HFFc6 (cell line): ENCODE measurements around the gene CCDC40. TPM values are rescaled to one million over a fixed set of nuclear protein-coding genes. Genes with fewer than 3 reads are reported as not detected.

Source experiments
- DNase-seq: peaks from one replicate; pipeline ENCODE4 v3.0.0-alpha.2; 2018
- H3K27ac Mint-ChIP-seq: 2 replicates; pipeline ENCODE4 v1.8.0; 2020; ENCODE audit warnings: mild to moderate bottlenecking, mixed read lengths
- H3K27me3 Mint-ChIP-seq: 2 replicates; pipeline ENCODE4 v1.8.0; 2021; ENCODE audit warnings: mild to moderate bottlenecking, moderate library complexity, mixed read lengths; ENCODE audit not compliant: insufficient read depth
- H3K36me3 Mint-ChIP-seq: 2 replicates; pipeline ENCODE4 v1.8.0; 2021; ENCODE audit warnings: low read depth, mixed read lengths
- H3K4me1 Mint-ChIP-seq: 2 replicates; pipeline ENCODE4 v1.8.0; 2020; ENCODE audit warnings: low read depth, mixed read lengths
- H3K4me3 Mint-ChIP-seq: 2 replicates; pipeline ENCODE4 v1.8.0; 2020; ENCODE audit warnings: mild to moderate bottlenecking, moderate library complexity, mixed read lengths
- H3K9me3 Mint-ChIP-seq: 2 replicates; pipeline ENCODE4 v1.8.0; 2020; ENCODE audit warnings: mild to moderate bottlenecking, mixed read lengths
- total RNA-seq, 6 experiments: library from RNA; stranded (reverse); fragmentation: NEBNext Ultra II Directional; extraction: Animal tissue kit (Norgen Biotek cat#: 25700); gene quantifications; 2 replicates in 1 of 6; 3 replicates in 5 of 6; pipeline ENCODE4 v1.2.3, GENCODE V29; 2021
- TF ChIP-seq, protein P1 (sequence below): fragments of 200-600 bp; sonication (generic); IDR thresholded peaks from 2 replicates; pipeline ENCODE4 v1.5.0; 2021; ENCODE audit warnings: antibody characterized with exemption, mild to moderate bottlenecking

CCDC40 gene
- total RNA-seq, 6 experiments from 2014 or later: 1.7 to 3.2 (median 2.1) TPM

DNA sequence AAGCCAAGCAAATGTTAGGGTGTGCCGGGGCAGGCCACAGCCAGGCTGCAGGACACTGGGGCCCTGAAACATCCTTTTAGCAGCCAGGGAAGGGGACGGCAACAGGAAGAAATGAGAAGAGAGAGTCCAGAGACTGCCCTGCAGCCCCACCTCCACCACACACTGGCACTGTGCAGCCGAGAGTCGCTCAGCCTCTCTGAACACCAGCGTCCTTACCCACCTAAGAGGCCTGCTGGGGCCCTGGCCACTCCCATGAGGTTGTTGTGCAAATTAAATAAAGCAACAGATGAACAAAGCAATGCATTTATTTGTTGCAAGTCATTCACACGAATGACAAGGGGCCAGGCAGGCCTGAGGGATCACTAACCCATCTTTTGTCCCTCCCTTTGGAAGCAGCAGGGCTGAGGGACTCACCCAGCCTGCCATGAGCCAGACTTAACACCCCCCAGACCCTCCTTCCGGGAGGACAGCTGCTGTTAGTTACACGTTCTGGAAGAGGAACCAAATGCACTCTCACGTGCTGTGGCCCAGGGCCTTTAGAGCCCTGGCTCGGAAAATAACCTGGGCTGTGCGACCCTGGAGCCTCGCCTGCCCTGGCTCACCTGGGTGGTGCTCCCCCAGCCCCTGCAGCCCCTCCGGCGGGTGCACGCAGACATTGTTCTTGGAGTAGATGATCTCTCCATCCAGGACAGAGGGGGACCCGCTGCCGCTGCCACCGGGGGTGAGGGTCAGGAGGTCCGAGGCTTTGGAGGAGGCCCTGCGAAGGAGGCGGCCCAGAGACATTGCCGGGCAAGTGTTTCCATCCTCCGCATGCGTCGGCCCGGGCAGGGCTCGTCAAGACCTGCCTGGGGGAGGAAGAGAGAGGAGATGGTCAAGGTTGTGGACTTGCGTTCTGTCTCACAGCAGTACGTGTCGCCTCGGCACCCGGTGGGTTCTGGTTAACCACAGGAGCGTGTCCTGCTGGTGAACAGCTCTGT is 23.4 kb upstream of the CCDC40 start:
- TF ChIP-seq, protein P1, sequence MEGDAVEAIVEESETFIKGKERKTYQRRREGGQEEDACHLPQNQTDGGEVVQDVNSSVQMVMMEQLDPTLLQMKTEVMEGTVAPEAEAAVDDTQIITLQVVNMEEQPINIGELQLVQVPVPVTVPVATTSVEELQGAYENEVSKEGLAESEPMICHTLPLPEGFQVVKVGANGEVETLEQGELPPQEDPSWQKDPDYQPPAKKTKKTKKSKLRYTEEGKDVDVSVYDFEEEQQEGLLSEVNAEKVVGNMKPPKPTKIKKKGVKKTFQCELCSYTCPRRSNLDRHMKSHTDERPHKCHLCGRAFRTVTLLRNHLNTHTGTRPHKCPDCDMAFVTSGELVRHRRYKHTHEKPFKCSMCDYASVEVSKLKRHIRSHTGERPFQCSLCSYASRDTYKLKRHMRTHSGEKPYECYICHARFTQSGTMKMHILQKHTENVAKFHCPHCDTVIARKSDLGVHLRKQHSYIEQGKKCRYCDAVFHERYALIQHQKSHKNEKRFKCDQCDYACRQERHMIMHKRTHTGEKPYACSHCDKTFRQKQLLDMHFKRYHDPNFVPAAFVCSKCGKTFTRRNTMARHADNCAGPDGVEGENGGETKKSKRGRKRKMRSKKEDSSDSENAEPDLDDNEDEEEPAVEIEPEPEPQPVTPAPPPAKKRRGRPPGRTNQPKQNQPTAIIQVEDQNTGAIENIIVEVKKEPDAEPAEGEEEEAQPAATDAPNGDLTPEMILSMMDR: no peak
- no peak overlapping the region for H3K27ac Mint-ChIP-seq
- no peak overlapping the region for H3K4me3 Mint-ChIP-seq
- H3K36me3 Mint-ChIP-seq: peaks cover 10% of the 10 kb centered on the region
- no peak for DNase-seq
- H3K4me1 Mint-ChIP-seq: 0 out of 2 replicates have a peak, but pooled peaks cover 4% of the 10 kb centered on the region
- no peaks in the 10 kb centered on the region for H3K27me3 Mint-ChIP-seq
- H3K9me3 Mint-ChIP-seq: peaks cover 7% of the 10 kb centered on the region

DNA sequence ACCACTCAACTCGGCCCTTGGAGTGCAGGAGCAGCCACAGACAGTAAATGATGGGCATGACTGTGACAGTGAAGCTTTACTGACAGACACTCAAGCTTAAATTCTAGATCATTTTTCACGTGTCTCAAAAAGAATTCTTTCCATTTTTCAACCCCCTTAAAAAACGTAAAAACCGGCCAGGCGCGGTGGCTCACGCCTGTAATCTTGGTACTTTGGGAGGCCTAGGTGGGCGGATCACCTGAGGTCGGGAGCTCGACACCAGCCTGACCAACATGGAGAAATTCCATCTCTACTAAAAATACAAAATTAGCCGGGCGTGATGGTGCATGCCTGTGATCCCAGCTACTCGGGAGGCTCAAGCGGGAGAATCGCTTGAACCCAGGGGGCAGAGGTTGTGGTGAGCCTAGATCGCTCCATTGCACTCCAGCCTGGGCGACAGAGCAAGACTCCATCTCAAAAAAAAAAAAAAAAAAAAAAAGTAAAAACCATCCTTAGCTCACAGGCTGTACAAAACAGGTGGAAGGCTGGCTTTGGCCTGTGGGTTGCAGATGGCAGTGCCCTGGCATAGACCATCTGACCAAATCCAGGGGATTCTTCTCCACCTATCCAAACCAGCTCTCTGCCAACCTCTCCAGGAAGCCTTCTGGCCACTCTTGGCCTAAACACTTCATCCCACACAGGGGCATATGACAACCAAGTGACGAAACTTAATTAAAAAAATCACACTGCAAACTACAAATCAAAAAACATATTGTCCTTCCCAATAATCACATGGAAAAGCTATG is 19.0 kb upstream of the CCDC40 start:
- Mint-ChIP-seq H3K4me1 (no peaks in the 10 kb centered on the region), H3K4me3 (no peak overlapping the region), H3K36me3 (peaks cover 10% of the 10 kb centered on the region), H3K9me3 (peaks cover 7% of the 10 kb centered on the region), H3K27ac (no peak overlapping the region), H3K27me3 (no peaks in the 10 kb centered on the region)
- TF ChIP-seq, protein P1: no peak
- DNase-seq: no peak

DNA sequence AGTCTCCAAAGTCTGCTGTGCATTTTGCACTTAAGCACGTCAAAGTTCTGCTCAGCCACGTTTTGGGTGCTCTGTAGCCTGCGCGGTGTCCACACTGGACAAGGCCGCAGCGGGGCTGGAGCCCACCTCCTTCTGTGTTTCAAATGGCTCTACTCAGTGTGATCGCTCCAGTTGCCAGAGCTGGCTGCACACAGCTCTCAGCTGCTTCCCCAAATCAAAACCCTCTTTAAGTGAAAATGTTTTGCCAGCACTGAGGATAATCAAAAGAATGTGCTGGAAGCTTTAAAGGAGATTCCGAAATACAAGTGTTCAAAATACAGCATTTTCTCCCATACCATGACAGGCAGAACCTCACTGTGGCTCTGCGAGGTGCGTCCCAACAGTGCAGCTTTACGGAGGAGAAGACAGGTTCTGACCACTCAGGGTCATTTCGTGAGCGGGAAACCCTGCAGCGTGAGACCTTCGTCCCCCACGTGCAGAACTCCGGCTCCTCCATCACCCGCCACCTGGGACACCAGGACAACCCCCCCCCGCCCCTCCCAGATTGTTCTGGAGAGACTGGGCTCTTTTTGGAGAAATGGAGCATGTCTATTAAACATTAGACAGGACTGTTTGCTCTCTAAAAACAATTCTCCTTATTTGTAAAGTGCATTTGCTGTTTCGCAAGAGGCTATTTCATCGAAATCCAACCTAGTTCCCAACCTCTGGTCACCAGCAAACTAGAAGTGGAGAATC is 17.4 kb upstream of the CCDC40 start:
- H3K9me3 Mint-ChIP-seq: peaks cover 7% of the 10 kb centered on the region
- H3K27ac Mint-ChIP-seq: no peak overlapping the region
- TF ChIP-seq, protein P1: no peak
- H3K4me1 Mint-ChIP-seq: no peaks in the 10 kb centered on the region
- H3K4me3 Mint-ChIP-seq: no peak overlapping the region
- no peaks in the 10 kb centered on the region for H3K27me3 Mint-ChIP-seq
- no peak for DNase-seq
- H3K36me3 Mint-ChIP-seq: peaks cover 10% of the 10 kb centered on the region

DNA sequence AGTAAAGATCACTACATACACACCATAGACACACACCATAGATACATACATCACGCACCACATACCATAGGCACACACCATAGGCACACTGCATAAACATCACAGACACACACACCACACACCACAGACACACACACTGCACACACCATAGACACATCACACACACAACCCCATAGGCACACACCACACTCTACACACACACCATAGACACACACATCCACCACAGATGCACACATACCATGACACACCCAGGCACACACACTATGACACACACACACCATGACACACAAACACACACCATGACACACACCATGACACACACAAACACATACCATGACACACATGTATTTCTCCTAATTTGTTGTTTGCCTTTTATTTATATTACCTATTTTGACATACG is 14.8 kb upstream of the CCDC40 start:
- Mint-ChIP-seq H3K36me3 (no peaks in the 10 kb centered on the region), H3K4me1 (no peaks in the 10 kb centered on the region), H3K27ac (no peak overlapping the region), H3K9me3 (no peaks in the 10 kb centered on the region), H3K27me3 (no peaks in the 10 kb centered on the region), H3K4me3 (no peak overlapping the region)
- no peak for DNase-seq
- TF ChIP-seq, protein P1: no peak

DNA sequence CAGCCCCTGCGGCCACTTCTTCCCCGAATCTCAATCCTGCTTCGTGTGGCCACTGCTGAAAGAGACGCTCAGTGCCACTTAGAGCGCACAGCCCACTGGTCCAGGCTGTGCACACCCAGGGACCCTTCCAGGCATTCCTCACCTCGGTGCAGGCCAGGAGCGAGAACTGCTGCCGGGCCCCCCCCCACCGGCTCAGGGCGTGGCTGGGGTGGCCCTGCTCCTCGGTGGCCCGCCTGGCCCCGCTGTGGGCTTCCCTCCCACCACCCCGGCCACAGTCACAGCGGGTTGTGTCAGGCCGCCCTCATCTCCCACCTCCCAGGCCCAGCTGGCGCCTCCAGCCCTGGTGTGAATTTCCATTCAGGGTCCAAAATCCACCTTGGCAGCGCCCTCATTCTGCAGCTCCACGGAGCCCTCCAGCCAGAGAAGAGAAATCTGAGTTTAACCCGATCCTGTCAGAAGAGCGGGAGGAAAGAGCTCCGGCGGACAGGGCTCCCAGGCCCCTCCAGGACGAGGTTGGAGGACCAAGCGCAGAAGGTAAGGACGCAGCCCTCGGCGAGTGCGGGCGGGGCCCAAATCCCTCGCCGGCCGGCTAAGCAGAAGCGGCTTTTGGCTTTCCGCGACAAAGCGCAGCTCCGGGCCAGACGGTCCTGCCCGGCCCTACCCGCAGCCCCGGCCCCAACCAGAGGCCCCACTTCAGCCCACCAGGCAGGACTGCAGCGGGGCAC is 12.8 kb upstream of the CCDC40 start:
- DNase-seq: no peak
- Mint-ChIP-seq H3K27ac (no peak overlapping the region), H3K4me1 (peaks cover 2% of the 10 kb centered on the region), H3K27me3 (no peaks in the 10 kb centered on the region), H3K4me3 (no peak overlapping the region), H3K9me3 (no peaks in the 10 kb centered on the region), H3K36me3 (no peaks in the 10 kb centered on the region)
- TF ChIP-seq, protein P1: no peak
